GM19328 (cell line): ENCODE data around the gene MC5R.

Experiments used
- ATAC-seq: cut with Tn5 transposase; IDR thresholded peaks from one replicate; pipeline ENCODE4 v1.9.1; 2021; ENCODE audit warnings: mild to moderate bottlenecking, moderate library complexity; ENCODE audit not compliant: unreplicated experiment

The MC5R gene

DNA sequence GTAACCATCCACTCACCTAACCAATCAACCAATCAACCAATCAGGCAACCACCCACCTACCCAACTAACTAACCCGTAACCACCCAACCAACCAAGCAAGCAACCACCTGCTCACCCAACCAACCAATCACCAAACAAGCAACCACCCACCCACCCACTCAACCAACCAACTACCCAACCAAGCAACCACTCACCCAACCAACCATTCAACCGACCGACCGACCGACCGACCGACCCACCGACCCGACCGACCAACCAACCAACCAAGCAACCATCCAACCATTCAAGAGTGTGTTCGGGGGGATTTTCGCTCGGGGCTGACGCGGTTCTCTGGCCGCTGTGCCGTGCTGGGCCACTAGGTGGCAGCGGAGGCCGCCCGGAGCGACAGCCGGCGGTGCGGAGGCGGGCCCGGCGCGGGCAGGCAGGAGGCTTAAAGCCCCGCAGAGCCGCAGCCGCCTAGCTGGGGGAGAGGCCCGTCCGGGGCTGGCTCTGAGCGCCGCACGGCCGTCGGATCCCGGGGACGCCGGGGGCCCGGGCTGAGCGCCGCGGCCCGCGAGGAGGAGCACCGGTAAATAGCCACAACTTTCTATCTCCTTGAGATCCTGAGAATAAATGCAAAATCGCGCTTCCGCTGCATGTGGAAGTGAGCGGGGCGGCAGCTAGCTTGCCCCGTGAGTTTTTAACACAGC lies at the start of gene MC5R:
MC5R (plus strand) TSS at position 443 of the 689 bp plus-strand sequence. CDS start 1,617 bp downstream, outside the sequence.
- ATAC-seq, result peak; percentile 80

DNA sequence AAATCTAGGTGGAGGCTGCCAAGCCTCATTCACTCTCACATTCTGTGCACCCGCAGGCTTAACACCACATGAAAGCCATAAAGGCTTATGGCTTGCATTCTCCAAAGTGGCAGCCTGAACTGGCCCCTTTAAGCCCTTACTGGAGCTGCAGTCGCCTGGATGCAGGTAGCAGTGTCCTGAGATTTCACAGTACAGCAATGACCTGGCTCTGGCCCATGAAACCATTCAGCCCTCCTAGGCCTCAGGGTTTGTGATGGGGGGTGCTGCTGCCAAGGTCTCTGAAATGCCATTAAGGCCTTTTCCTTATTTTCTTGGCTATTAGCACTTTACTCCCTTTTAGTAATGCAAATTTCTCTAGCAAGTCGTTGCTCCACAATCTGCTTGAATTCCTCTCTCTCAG lies 48.9 kb upstream of the MC5R start:
- ATAC-seq, result no peak

DNA sequence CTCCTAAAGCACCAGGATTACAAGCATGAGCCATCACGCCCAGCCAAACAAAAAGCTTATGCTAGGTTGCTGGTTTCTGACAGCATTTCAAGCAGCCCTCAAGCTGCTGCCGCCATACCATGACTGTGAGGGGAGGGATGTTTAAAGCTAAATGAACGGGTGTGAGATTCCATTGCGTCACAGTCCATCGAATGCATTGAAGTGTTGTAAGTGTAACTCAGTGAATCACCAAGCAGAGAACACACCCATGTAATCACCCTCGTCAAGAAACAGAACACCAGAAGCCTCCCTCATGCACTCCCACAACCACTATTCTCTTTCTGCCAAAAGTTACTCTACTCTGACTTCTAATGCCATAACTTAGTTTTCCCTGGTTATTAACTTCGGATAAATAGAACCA lies 32.8 kb upstream of the MC5R start:
- no peak for ATAC-seq

DNA sequence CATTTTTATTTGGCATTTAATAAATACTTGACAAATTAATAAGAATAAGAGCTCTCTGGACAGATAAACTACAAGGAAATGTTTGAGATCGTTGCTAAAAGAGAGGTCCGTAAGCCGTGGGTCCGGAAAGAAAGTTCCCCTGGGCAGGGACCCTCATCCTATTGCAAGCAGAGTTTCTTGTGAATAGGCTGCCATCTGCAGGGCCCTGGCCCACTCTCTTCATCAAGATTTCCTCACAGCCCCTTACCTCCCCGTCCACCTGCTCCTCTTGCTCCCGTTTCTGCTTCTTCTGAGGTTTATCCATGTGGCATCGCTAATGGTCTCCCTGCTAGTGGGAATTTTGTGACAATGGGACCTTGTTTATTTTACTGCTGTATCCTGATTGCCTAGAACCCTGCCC lies 30.1 kb upstream of the MC5R start:
- no peak for ATAC-seq

DNA sequence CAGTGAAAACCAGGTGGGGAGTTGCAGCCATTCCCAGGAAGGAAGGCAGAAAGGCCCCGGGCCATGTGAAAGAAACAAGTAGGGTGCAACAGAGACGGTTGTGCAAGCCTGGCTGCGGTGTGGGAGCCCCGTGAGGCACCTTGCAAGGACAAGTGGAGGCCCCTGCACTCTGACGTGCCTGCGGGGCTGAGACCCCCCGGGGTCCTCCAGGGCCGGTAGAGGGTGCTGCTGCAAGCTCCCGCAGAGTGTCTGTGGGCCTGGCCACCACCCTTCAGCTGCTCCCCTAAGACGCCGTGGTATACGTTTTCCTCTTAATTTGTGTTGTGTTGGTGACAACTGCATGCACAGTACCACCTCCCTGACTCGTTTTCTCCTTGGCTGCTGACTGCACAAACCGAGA lies 27.4 kb upstream of the MC5R start:
- no peak for ATAC-seq

DNA sequence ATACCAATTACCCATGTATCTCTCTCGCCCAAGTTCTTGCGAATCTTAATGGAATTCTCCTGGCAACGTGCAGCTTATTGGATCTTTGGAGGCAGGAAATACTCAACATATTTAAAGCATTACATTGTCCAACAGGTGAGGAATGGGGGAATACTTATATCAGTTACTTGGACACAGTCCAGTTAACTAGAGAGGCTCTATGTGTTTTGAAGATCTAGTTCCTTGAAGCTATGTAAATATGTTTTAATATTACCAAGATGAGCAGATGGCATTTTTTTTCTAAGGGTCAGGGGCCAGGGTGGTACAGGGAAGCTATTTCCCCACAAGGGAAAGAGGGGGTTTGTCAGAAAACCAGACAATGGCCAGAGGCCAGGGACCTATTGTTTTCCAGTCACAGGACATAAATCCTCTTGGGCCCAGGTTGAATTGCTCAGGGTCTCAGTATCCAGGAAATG lies 26.8 kb upstream of the MC5R start:
- no peak for ATAC-seq

DNA sequence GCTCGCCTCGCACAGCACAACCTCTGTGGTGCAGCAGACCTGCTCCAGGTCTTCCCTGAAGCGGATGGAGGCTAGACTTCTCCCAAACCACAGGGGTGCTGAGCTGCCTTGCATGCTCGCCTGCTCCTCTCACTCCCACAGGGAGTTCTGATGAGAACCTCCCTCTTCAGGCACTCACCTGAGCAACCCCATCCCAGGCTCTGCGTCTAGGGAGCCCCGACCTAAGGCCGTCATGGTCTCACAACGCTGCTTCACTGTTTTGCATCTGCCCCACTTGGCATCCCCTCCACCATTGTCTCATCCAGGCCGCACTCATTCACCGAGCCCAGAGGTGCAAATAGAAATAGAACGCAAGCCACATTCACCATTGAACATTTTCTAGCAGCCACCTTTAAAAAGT lies 24.6 kb upstream of the MC5R start:
- no peak for ATAC-seq

DNA sequence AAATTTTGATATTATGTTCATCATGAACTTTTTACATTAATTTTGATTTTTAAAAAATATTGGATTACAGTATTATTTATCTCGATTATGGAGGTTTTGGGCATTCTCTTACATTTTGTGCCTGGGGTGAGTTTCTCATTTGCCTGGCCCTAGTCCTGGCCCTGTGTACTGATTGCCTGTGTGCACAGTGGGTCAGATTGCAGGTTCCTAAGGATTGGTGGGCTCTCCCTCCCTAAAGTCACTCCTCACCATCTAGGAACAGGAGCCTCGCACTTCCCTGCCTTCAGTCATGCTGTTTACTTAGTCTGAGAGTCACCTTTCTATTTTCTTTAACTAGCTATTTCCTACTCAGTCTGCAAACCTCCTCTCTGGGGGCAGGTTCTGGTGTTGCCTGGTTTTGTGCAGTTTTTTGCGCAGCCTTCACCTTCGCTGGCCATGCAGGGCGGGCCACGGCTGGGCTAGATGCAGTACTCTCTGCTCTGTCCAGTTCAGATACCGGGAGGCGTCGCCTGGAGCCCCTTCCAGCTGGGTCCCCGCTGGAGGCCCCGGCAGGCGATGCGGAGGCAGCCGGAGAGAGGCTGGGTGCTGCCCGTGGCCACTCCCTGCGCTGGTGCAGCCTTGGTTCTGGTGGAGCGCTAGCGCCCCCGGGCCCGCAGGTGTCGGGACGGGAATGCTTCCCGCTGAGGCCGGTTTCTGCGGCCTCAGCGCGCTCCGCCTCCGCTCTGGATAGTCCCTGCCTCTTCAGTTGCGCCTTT lies 23.3 kb upstream of the MC5R start:
- no peak for ATAC-seq

DNA sequence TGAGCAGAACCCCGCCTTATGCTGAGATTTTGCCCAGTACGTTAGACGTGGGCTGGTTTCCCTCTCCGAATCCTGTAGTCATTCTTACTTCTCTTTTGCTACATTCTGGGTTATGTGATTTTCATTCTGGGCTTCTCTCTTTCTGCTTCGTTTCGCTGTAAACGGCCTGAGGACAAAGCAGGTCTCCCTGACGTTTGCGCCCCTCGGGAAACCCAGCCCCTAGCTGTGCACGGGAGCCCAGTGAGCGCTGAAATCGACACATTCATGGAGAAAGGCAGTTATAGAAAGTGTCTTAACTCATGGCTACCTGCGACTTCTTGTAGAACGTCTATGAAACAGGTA lies 22.7 kb upstream of the MC5R start:
- ATAC-seq, result no peak

DNA sequence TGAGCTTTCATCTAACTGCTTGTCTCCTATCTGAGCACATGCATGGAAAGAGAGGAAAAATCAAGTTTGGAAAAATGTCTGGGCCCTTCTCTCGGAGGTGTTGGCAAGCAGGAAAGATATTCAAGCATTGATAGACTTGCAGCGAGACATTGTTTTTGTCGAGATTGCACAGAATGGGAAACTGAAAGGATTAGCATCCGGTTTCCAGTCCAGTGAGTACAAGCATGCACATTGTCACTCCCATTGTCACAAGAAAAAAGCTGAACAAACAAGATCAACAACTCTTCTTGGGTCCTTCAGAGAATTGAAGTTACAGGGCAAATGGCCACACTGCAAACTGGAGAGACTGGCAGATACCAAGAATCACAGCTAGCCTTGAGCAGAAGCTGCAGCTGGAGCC lies 19.6 kb upstream of the MC5R start:
- ATAC-seq, result no peak

DNA sequence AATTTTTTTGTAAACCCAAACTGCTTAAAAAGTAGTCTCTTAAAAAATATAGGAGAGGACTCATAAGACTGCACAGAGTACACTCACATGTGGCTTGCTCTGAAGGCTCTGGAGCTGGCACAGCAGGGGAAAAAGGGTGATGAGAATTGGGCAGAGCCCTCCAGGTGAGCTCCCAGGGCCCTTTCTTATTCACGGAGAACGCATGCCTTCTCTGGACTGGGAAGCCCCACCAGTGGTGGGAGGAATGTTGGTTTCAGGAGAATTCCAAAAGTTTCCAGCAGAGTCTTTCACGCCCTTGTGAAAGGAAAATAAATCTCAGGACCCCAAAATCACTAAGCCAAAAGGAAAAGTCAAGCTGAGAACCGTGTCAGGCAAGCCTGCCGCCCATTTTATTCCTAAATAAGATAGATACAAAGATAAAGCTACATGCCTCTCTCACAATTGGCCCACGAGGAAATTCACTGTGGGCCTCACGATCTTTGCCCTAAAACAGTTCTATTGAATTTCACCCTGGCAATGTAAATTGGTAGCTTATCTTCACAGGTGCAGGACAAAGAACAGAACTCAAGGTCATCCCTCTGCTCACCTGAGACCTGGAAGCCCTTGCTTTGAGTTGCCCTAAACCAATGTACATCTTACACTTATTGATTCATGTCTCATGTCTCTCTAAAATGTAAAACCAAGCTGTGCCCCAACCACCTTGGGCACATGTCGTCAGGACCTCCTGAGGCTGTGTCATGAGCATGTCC lies 15.5 kb upstream of the MC5R start:
- no peak for ATAC-seq

DNA sequence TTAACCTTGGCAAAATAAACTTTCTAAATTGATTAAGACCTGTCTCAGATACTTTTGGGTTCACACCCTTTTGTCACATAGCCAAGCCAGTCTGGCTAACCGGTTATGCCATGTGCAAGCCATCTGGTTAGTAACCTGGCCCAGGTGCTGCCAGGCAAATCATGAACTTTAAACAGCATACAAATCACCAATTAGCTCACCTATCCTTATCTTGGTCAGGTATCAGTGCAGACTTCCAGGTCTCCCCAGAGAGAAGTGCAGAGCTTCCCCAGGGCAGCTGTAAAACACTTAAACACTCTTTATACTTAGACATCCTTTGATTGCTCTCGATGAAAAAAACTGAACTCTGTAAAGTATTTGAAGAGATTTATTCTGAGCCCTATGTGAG lies 14.9 kb upstream of the MC5R start:
- ATAC-seq, result no peak

DNA sequence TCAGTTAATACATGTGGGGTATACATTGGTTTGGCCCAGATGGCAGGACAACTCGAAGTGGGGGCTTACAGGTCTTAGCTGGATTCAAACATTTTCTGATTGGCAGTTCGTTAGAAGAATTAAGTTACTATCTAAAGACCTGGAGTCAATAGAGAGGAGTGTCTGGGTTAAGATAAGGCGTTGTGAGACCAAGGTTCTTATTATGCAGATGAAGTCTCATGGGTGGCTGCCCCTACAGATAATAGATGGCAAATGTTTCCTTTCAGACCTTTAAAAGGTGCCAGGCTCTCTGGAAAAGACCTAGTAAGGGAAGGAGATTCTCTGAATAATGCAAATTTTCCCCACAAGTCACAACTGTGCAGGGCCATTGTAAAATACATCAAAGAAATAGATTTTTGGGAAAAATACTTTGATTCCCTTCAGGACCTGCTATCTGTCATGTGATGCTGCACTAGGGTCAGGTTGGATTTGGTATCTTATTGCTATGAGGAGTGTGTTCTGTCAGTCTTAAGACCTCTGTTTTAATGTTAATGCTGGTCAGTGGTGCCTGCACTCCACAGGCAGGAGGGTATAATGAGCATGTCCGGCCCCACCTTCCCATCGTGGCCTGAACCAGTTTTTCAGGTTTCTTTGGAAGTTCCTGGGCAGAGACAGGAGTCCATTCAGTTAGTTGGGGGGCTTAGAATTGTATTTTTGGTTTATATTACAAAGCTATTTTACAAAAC lies 14.3 kb upstream of the MC5R start:
- ATAC-seq, result no peak

DNA sequence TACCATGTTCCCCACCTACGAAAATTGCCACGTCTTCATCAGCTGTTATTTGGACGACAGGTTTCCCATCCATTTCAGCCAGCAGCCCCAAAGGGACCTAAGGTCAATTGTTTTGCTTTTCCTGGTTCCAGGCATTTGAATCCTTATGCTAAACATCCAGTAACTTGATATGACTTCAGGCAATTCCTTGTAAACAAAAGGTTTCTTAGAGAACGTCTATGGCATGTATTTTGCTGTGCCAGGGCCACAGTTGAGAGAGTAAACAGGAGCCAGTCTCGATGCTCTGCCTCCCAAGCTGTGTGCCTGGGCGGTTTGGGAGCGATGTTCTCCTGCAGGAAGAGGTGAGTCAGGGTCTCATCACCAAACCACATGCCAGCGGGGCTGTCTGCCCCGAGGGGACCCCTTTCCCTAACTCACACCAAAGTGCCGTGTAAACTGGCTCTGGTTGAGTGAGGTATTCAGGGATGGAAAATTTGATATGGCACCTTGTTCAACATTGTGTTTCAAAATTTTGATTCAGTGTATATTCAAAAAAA lies 12.9 kb upstream of the MC5R start:
- ATAC-seq, result no peak

DNA sequence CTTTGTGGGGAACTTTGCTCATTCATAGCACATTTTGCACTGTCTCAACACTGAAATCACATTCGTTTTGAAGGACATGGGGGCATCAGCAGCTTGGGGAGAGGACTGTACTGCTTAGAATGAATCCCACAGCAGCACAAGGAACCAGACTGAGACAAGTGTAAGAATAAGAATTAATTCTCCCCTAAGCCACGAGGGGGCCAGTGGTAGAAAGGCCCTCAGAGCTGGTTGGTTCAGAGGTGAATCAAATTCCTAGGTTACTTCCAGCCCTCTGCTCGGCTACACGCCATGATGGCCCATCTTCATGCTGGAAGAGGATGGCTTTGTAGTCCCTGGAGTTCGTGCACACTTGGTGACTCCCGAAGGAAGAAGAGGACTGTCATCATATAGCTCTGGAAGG lies 12.0 kb upstream of the MC5R start:
- peak; percentile 58 for ATAC-seq

DNA sequence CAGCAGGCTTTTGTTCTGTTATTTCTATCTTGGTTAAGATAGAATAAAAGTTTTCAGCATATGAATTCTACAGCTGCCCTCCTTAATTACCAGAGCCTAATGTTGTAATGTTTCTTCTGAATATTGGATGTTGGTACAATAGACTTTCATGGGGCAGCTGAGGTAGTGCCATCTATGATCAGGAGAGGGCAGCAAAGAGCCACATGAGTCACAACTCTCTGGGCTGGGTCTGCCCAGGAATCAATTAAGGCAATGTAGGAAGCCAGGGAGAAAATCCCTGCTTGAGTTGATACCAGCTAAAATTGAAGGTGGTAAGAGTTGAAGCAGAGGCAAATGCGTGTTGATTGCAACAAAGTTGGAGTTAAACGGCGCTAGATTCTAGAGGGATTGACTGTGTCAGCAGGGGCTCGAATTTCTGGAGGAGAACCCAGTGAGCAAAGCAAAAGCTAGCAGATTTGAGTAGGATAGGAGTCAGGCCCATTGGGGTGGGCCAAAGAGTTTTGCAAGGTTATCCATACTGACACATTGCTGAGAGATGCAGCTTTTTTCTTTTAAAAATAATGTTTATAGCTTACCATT lies 10.6 kb upstream of the MC5R start:
- no peak for ATAC-seq

DNA sequence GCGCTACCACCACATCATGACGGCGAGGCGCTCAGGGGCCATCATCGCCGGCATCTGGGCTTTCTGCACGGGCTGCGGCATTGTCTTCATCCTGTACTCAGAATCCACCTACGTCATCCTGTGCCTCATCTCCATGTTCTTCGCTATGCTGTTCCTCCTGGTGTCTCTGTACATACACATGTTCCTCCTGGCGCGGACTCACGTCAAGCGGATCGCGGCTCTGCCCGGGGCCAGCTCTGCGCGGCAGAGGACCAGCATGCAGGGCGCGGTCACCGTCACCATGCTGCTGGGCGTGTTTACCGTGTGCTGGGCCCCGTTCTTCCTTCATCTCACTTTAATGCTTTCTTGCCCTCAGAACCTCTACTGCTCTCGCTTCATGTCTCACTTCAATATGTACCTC lies 2.3 kb downstream of the MC5R start:
- ATAC-seq, result no peak

DNA sequence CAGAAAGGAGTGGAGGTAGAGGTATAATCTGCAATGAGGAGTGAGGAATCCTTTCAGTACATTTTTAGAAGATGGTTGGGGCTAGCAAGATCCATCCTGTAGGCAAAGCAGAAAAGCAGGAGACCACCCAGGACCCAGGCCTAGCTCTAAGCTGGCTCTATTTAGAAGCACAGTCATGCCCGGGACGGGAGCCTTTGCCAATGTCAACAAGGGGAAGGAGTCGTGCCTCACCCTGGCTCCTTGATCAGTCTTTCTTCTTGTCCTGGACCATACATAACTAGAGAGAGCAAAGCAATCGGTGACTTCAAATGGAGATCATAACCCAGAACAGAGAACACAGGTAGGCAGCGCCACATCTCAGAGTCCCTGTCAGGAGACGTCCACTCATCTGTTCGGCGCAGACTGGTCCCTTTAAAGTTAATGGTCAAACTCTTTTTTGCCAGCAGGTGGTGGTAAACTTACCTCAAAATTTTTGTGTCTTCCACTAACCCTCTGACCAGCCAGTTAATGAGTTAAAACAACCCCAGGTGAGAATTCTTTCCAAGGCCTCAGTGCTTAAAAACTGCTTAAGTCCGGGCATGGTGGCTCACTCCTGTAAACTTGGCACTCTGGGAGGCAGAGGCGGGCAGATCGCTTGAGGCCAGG lies 8.0 kb downstream of the MC5R start:
- no peak for ATAC-seq

DNA sequence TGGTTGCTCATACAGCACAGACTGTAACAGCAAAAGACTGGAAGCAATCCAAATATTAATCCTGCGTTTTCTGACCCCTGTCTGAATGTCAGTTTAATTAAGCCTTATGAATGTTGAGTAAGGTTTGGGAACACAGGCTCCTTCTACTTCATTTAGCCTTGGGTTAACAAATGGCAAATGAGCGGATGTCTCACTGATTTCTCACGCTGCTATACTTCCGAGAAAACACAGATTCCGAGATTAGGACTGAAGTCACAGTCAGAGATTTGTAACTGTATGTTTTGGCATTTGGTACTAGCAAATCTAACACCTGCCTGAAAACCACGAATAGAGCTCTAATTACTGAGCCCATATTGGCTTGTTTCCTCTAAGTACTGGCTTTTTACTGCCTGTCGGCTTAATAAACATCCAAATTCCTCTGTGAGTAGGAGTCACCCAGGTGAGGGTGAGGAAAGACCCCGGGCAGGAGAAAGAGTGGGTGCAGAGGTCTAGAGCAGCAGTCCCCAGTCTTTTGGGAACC lies 10.6 kb downstream of the MC5R start:
- no peak for ATAC-seq

DNA sequence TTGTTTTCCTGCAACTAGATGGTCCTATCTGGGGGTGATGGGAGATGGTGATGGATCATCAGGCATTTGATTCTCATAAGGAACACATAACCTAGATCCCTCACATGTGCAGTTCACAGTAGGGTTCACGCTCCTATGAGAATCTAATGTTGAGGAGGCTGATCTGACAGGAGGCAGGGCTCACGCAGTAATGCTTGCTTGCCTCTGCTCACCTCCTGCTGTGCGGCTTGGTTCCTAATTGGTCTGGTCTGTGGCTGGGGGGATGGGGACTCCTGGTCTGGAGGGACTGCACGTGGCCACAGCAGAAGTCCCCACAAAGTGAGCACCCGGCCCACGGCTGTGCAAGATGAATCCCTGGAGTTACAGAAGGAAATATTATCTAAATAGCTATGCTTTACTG lies 11.3 kb downstream of the MC5R start:
- no peak for ATAC-seq
